GM12892 (cell line): ENCODE measurements around the gene SMG1.

Experiments used
- DNase-seq: peaks from one replicate; pipeline ENCODE4 v3.0.0; 2011; ENCODE audit not compliant: insufficient read length
- FAIRE-seq: peaks from 2 replicates; lab custom pipeline; 2011; peaks lifted over from hg19 to GRCh38; lab: Jason Lieb, UNC
- POLR2A ChIP-seq: IDR thresholded peaks from 2 replicates; pipeline ENCODE4 v1.6.1; 2011; ENCODE audit warnings: low read depth, low read length, control low read depth
- POLR2AphosphoS5 ChIP-seq: IDR thresholded peaks from 2 replicates; pipeline ENCODE4 v1.6.1; 2011; ENCODE audit warnings: low read depth, low read length, control low read depth
- TAF1 ChIP-seq: IDR thresholded peaks from 2 replicates; pipeline ENCODE4 v1.6.1; 2011; ENCODE audit warnings: low read depth, mild to moderate bottlenecking, control low read depth, low read length, borderline replicate concordance

SMG1 gene

DNA sequence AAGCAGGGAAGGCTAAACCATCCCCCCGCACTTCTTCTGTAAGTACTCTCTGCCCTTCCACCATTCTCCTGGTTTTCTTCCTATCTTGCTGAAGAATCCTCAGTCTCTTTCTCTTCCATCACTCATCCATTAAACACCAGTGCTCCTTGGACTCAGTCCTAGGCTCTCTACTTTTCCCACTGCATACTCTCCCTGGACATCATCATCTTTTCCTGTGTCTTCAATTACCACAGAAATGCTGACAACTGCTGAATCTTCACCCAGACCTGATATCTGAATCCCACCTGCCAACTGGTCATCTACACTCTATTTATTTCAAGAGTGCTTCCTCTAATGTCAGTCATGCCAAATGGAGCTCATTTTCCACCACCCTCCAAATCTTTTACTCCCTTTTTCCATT is 71.0 kb downstream of the SMG1 start:
- FAIRE-seq: no peak
- DNase-seq: no peak

DNA sequence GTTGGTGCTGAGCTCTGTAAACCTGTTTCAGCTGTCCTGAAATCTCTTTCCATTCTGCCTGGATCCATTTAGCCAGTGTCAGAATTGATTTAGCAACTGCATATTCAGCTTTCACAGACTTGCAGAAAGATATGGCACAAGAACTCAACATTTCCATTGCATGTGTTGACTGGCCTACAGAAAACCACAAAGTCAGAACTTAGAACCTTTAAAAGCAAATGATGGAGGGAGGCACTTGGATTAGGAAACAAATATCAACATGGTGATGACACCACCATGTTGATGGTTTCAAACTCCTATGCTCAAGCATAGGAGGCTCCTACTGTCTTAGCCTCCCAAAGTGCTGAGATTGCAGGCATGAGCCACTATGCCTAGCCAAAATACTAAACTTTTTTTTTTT is 72.5 kb downstream of the SMG1 start:
- FAIRE-seq (no peak), DNase-seq (no peak)
- TF ChIP-seq POLR2A: no peak
- TF ChIP-seq TAF1: no peak
- no peak for TF ChIP-seq POLR2AphosphoS5

More for the DNA sequence above, 71.0 kb downstream of the SMG1 start:
- TF ChIP-seq POLR2AphosphoS5 (no peak), POLR2A (no peak), TAF1 (no peak)

DNA sequence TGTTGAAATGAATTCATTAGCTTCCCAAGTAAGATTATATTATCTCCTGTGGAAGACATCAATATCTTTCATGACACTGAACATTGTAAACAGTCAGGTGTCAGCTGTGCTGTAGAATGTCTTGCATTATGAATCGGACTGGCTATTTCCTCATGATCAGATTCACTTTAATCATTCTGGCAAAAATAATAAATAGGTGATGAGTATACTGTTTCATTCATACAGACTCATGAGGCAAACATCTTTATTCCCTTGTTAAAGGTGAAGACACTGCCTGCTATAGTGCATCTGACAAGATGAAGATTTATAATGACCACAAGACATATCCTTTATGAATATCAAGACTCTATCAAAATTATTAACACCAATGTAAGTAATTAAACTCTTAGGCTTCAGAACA is 73.6 kb downstream of the SMG1 start:
- TF ChIP-seq POLR2AphosphoS5 (no peak), TAF1 (no peak)
- no peak for FAIRE-seq
- DNase-seq: no peak

DNA sequence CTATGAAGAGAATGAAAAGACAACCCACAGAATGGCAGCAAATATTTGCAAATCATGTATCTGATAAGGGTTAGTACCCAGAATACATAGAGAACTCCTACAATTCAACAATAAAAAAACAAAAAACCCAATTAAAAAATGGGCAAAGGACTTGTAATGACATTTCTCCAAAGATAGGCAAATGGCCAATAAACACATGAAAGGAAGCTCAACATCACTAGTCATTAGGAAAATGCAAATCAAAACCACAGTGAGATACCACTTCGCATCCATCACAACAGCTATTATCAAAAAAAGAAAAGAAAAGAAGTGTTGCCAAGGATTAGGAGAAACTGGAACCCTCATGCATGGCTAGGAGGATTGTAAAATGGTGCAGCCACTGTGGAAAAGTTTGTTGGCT is 79.8 kb downstream of the SMG1 start:
- no peak for FAIRE-seq
- no peak for TF ChIP-seq POLR2AphosphoS5
- TF ChIP-seq TAF1: no peak
- no peak for TF ChIP-seq POLR2A
- no peak for DNase-seq

DNA sequence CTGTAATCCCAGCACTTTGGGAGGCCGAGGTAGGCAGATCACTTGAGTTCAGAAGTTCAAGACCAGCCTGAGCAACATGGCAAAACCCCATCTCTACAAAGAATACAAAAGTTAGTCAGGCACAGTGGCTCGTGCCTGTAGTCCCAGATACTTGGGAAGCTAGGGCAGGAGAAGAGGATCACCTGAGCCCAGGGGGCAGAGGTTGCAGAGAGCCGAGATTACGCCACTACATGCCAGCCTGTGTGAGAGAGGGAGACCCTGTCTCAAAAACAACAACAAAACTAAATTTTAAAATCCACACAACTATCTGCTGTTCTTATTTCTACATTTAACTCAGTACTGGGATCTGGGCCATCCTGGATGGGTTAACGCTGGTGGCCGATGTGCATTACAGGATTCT is 83.6 kb downstream of the SMG1 start:
- FAIRE-seq (no peak), DNase-seq (no peak)
- TF ChIP-seq POLR2AphosphoS5 (no peak), TAF1 (no peak), POLR2A (no peak)

DNA sequence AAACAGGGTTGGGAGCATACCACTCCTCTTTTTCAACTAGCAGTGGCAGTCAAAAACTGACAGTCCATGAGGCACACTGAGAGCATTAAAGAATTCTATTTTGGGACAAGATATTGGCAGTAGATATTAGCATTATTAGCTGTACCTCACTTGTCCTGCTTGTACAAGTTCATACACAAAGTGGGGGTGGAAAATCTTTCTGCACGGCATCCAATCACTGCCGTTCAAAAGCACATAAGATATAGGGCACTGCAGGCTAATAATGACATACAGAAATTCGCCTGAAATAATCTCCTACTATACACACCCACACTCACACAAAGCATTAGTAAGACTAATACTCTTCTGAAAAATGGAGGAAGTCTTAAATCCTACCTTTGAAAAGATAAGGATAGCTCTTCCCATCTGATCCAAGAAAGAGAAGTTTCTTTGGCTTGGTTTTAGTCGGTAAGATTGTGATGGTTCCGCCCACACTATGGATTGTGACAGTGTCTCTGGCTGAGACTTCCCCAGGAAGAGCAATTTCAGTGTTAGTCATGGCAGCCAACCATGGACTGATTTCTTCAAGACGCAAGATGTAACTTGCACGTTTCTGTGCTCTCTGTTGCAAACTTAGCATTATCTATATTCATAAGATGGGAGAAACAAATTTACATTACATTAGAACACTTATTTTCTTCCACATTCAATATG is 84.2 kb downstream of the SMG1 start:
- DNase-seq (no peak), FAIRE-seq (no peak)
- no peak for TF ChIP-seq POLR2AphosphoS5
- no peak for TF ChIP-seq TAF1
- no peak for TF ChIP-seq POLR2A

DNA sequence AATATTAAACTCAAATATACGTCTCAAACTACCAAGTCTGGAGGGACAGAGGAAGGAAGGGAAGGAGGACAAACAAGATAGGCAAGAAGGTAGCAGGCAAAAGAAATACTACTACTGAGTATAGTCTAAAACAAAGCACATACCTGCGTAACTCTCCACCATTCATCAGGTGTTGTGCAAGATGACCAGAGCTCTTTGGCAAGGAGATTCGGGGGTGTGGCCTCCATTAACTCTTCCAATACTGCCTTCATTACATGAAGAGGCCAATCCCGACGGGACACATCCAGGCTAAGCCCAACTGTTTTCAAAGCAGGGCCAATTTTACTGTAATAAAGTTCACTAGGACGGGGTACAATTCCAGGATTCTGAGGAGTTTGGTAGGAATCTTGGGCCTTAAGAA is 86.7 kb downstream of the SMG1 start:
- TF ChIP-seq POLR2AphosphoS5 (no peak), TAF1 (no peak), POLR2A (no peak)
- DNase-seq: no peak
- FAIRE-seq: no peak

DNA sequence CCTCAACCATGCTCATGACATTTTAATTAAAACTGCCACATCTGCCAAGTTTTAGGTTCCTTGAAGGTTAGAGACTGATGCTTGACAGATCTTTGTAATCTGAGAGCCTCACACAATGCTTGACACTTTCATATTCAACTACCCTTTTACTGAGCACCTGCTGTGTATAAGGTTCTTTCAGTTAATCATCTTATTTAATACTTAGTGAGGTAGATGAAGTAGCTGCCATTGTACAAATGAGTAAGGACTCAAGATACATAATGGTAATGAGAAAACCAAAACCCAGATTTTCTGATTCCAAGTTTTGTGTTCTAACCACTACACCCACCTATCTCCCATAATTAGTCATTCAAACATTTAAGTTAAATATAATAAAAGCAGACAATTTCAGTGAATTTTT is 89.5 kb downstream of the SMG1 start:
- TF ChIP-seq POLR2A: no peak
- no peak for TF ChIP-seq POLR2AphosphoS5
- no peak for FAIRE-seq
- DNase-seq: no peak

DNA sequence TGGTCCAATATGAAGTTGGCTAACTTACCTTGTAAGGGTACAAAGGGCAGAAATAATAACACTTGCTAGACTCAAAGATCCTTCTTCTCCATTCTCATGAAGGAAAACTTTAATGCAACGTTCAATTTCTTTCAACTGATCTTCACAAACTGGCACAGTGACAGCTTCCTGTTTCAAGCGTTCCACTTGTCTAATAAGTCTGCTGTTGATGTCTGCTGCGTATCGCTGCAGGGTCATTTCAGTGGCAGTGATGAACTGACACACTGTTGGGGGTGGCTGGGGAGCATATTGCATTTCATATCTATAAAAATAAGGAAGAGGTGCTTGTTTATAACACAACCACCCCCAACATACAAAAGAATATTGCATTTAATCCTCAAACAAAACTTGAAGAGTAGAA is 91.3 kb downstream of the SMG1 start:
- FAIRE-seq (no peak), DNase-seq (no peak)
- TF ChIP-seq TAF1 (no peak), POLR2A (no peak), POLR2AphosphoS5 (no peak)

DNA sequence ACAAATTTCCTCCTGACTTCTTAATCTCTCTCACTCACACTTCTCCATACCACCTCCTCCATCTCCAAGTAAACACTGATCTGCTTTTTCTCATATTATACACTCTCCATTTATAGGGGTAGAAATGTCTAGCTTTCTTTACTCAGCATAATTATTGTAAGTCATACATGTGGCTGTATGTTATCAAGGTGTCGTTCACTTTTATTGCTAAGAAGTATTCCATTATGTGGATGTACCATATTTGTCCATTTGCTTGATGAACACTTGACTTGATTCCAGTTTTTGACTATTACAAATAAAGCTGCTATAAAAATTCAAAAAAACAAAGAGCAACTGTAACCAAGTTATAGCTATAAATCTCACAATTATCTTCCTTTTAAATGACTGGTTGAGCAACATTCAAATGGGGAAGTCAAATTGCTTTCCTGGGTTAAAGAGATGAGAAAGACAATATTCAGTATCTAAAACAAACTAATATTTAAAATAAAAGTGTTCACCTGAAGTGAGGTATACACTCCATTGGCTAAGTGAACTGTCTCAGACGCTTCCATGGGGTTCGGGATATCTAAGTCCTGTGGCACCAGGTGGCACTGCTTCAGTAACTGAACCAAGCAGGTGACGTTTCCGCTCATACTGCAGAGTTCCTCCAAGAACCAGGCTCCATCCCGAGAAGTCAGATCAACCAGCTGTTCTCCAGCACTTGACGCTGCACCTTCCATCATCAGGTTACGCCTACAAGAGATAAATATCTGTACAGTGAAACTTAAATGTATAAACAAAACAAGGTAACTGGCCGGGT is 92.3 kb downstream of the SMG1 start:
- FAIRE-seq (no peak), DNase-seq (no peak)
- no peak for TF ChIP-seq POLR2AphosphoS5
- no peak for TF ChIP-seq POLR2A
- TF ChIP-seq TAF1: no peak

DNA sequence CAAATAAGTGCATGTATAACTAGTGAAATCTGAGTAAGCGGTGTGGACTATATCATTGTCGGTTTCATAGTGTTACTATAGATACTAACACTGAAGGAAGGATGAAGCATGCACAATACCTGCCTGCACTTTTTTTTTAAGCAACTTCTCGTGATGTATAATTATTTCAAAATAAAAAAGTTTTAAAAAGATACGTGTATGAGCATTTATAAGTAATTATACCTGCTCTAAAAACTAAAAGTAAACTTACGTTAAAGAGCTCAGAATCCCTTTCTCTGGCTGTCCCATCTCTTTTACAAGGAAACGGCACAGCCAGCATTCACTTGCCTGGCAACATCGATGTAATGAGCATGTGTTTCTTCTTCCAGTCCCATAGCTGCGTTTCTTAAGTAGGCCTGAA is 93.6 kb downstream of the SMG1 start:
- no peak for TF ChIP-seq TAF1
- TF ChIP-seq POLR2AphosphoS5: no peak
- no peak for TF ChIP-seq POLR2A
- no peak for FAIRE-seq

DNA sequence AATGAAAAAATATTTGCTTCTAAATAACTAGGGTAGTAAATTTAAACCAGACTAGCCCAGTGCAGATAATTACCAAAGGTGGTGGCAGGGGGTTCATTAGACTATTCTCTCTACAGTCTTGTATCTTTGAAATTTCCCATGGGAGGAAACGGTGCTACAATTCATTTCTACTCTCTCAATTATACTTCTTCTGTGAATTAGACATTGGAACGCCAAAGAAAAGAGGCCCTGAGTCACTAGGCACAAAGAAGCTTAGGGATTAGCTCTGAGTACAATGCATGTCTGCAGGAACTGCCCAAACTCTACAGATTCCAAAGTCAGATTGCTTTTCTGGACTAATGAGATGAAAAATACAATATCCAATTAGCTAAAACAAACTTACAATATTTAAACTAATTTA is 94.2 kb downstream of the SMG1 start:
- DNase-seq (no peak), FAIRE-seq (no peak)
- TF ChIP-seq POLR2A (no peak), TAF1 (no peak), POLR2AphosphoS5 (no peak)

More for the DNA sequence above, 93.6 kb downstream of the SMG1 start:
- DNase-seq: no peak
